ENCODE data around the gene MCC.
A peak's percentile ranks its signal among the peaks of the same experiment; 100 is the strongest.

The MCC gene

GRCh38 chr5:113202746-113203716 is 285.2 kb downstream of the MCC start:
- DNase-seq (ENCODE audit: insufficient read length, low spot score) (peak; percentile 38), FAIRE-seq (peak; percentile 80)
- no peak for TF ChIP-seq CTCF (IDR thresholded peaks at IDR 0.05; ENCODE audit: insufficient read depth, missing control alignments)

- DNase-seq (ENCODE audit: insufficient read length, low spot score) (no peak), FAIRE-seq (peak; percentile 70)
Observed at GRCh38 chr5:113202287-113202686, 286.0 kb downstream of the MCC start.

GRCh38 chr5:113201715-113202114 is 286.5 kb downstream of the MCC start:
- no peak for TF ChIP-seq CTCF (IDR thresholded peaks at IDR 0.05; ENCODE audit: insufficient read depth, missing control alignments)
- no peak for FAIRE-seq
- DNase-seq (ENCODE audit: insufficient read length, low spot score): no peak

More at GRCh38 chr5:113202287-113202686, 286.0 kb downstream of the MCC start:
- no peak for TF ChIP-seq CTCF (IDR thresholded peaks at IDR 0.05; ENCODE audit: insufficient read depth, missing control alignments)

GRCh38 chr5:113199122-113199905 is 288.9 kb downstream of the MCC start:
- no peak for DNase-seq (ENCODE audit: insufficient read length, low spot score)
- no peak for FAIRE-seq
- no peak for TF ChIP-seq CTCF (IDR thresholded peaks at IDR 0.05; ENCODE audit: insufficient read depth, missing control alignments)

- FAIRE-seq (no peak), DNase-seq (ENCODE audit: insufficient read length, low spot score) (no peak)
- no peak for TF ChIP-seq CTCF (IDR thresholded peaks at IDR 0.05; ENCODE audit: insufficient read depth, missing control alignments)
Observed at GRCh38 chr5:113197456-113198200, 290.6 kb downstream of the MCC start.

GRCh38 chr5:113195771-113196170 is 292.5 kb downstream of the MCC start:
- DNase-seq (ENCODE audit: insufficient read length, low spot score): no peak
- no peak for FAIRE-seq
- TF ChIP-seq CTCF (IDR thresholded peaks at IDR 0.05; ENCODE audit: insufficient read depth, missing control alignments): no peak
